HCT116 (cell line): Measurements from ENCODE around the gene SIRT3. TPM values are rescaled to one million over a fixed set of nuclear protein-coding genes. Genes with fewer than 3 reads are reported as not detected.

ENCODE experiments used
- ATAC-seq: fragments of 200-7000 bp; cut with Tn5 transposase; 2 replicates; pipeline ENCODE4 v1.9.1; 2020; ENCODE audit warnings: mild to moderate bottlenecking, moderate library complexity
- BruUV-seq: library from RNA; stranded (reverse); fragments of 400-500 nt; replicated peaks from 2 replicates; lab custom pipeline; 2021; lab: Mats Ljungman, UMichigan
- CTCF ChIA-PET: fragments of 300-600 bp; sonication (Branson Sonifier 250); formaldehyde crosslinking; loops from one replicate; lab custom pipeline; 2021; ENCODE audit warnings: antibody characterized with exemption; lab: Charles Lee
- POLR2A ChIA-PET: fragments of 300-600, 350-600 bp; sonication (Branson Sonifier 250); formaldehyde crosslinking; loops from one replicate; lab custom pipeline; 2021; ENCODE audit warnings: antibody characterized with exemption; lab: Charles Lee
- RAD21 ChIA-PET, 2 experiments: fragments of 300-600 bp; sonication (Branson Sonifier 250); formaldehyde crosslinking; loops; one replicate each; lab custom pipeline; 2023; ENCODE audit warnings: low total read pairs in 2 of 2; ENCODE audit not compliant: uncharacterized antibody in 2 of 2, unreplicated experiment in 2 of 2, low non-redundant PET in 1 of 2; lab: Charles Lee
- DNase-seq: peaks from one replicate; pipeline ENCODE4 v3.0.0-alpha.2; 2010; ENCODE audit warnings: low read depth, low spot score
- H2AFZ ChIP-seq: fragments of 200-600 bp; shearing (Covaris generic), sonication (generic); 2 replicates; pipeline ENCODE4 v1.6.1; 2017; ENCODE audit warnings: low read depth, mixed run types, mixed read lengths, antibody characterized with exemption, low read length; ENCODE audit not compliant: poor library complexity, severe bottlenecking
- H3K27ac ChIP-seq: 2 replicates; pipeline ENCODE4 v1.5.1; 2012; ENCODE audit warnings: low read depth, low read length
- H3K27me3 ChIP-seq: fragments of 200-600 bp; sonication (generic); 2 replicates; pipeline ENCODE4 v1.6.1; 2016; ENCODE audit warnings: mixed run types, low read length, mixed read lengths; ENCODE audit not compliant: insufficient read depth
- H3K36me3 ChIP-seq, 2 experiments: fragments of 200-500 bp in 1 of 2; fragments of 200-600 bp in 1 of 2; sonication (Bioruptor generic) in 1 of 2; sonication (generic) in 1 of 2; 2 replicates each; pipeline versions ENCODE4 v1.5.1 to v1.6.1; 2014 to 2016; ENCODE audit warnings: low read length in 2 of 2, inconsistent platforms in 1 of 2, mixed read lengths in 1 of 2, mixed run types in 1 of 2; ENCODE audit not compliant: insufficient read depth in 2 of 2, control insufficient read depth in 1 of 2
- H3K4me1 ChIP-seq, 2 experiments: fragments of 200-600 bp in 1 of 2; sonication (generic) in 1 of 2; 2 replicates each; pipeline versions ENCODE4 v1.5.1 to v1.6.1; 2012 to 2017; ENCODE audit warnings: low read length in 2 of 2, inconsistent platforms in 1 of 2, mild to moderate bottlenecking in 1 of 2, mixed read lengths in 1 of 2, mixed run types in 1 of 2, moderate library complexity in 1 of 2; ENCODE audit not compliant: insufficient read depth in 2 of 2, control insufficient read depth in 1 of 2
- H3K4me2 ChIP-seq: fragments of 200-600 bp; sonication (generic); 2 replicates; pipeline ENCODE4 v1.6.1; 2017; ENCODE audit warnings: mixed run types, low read length, mixed read lengths
- H3K4me3 ChIP-seq, 2 experiments: fragments of 200-600 bp in 1 of 2; sonication (generic) in 1 of 2; replicated peaks in 1 of 2; 2 replicates each; pipeline ENCODE4 v1.5.1; 2011 to 2016; ENCODE audit warnings: low read length in 2 of 2, control low read depth in 1 of 2, low read depth in 1 of 2, mild to moderate bottlenecking in 1 of 2, mixed read lengths in 1 of 2, mixed run types in 1 of 2
- H3K79me2 ChIP-seq: fragments of 200-600 bp; sonication (generic); 2 replicates; pipeline ENCODE4 v1.6.1; 2017; ENCODE audit warnings: mild to moderate bottlenecking, mixed run types, low read length, moderate library complexity, mixed read lengths; ENCODE audit not compliant: insufficient read depth
- H3K9ac ChIP-seq: fragments of 200-600 bp; sonication (generic); 2 replicates; pipeline ENCODE4 v1.6.1; 2016; ENCODE audit warnings: low read length, mixed read lengths
- H3K9me2 ChIP-seq: fragments of 200-600 bp; sonication (generic), shearing (Covaris generic); 2 replicates; pipeline ENCODE4 v1.6.1; 2017; ENCODE audit warnings: mixed run types, mild to moderate bottlenecking, moderate library complexity; ENCODE audit not compliant: insufficient read depth
- H3K9me3 ChIP-seq, 2 experiments: fragments of 200-500 bp in 1 of 2; fragments of 200-600 bp in 1 of 2; sonication (Bioruptor generic) in 1 of 2; sonication (generic) in 1 of 2; 2 replicates each; pipeline ENCODE4 v1.6.1; 2014 to 2017; ENCODE audit warnings: low read length in 2 of 2, mixed read lengths in 2 of 2, inconsistent platforms in 1 of 2, low read depth in 1 of 2, mild to moderate bottlenecking in 1 of 2, mixed run types in 1 of 2, moderate library complexity in 1 of 2; ENCODE audit not compliant: control insufficient read depth in 1 of 2, insufficient read depth in 1 of 2
- H4K20me1 ChIP-seq: fragments of 200-600 bp; sonication (generic), shearing (Covaris generic); 2 replicates; pipeline ENCODE4 v1.6.1; 2017; ENCODE audit warnings: mixed run types, mild to moderate bottlenecking, moderate library complexity; ENCODE audit not compliant: insufficient read depth
- EGR1 ChIP-seq: IDR thresholded peaks from 2 replicates; pipeline ENCODE4 v1.6.1; 2012; ENCODE audit warnings: low read depth
- EZH2 ChIP-seq: fragments of 200-600 bp; sonication (generic); IDR thresholded peaks from 2 replicates; pipeline ENCODE4 v1.6.1; 2017; ENCODE audit warnings: antibody characterized with exemption, mixed run types
- EZH2phosphoT487 ChIP-seq: fragments of 200-600 bp; IDR thresholded peaks from 2 replicates; pipeline ENCODE4 v1.6.1; 2018; ENCODE audit warnings: antibody characterized with exemption, borderline replicate concordance
- FOSL1 ChIP-seq: IDR thresholded peaks from 2 replicates; pipeline ENCODE4 v1.6.1; 2012; ENCODE audit warnings: low read depth
- JUND ChIP-seq: IDR thresholded peaks from 2 replicates; pipeline ENCODE4 v1.6.1; 2012
- POLR2AphosphoS5 ChIP-seq: IDR thresholded peaks from 2 replicates; pipeline ENCODE4 v1.6.1; 2011; ENCODE audit warnings: mild to moderate bottlenecking, low read depth, low read length, moderate library complexity
- RAD21 ChIP-seq: IDR thresholded peaks from 2 replicates; pipeline ENCODE4 v1.6.1; 2012; ENCODE audit warnings: low read depth, mild to moderate bottlenecking
- REST ChIP-seq: IDR thresholded peaks from 2 replicates; pipeline ENCODE4 v1.6.1; 2012; ENCODE audit warnings: low read depth
- SIN3A ChIP-seq: IDR thresholded peaks from 2 replicates; pipeline ENCODE4 v1.6.1; 2012; ENCODE audit warnings: low read depth
- TCF7L2 ChIP-seq: IDR thresholded peaks from 2 replicates; pipeline ENCODE4 v1.7.0; 2011; ENCODE audit warnings: borderline replicate concordance, inconsistent platforms; ENCODE audit not compliant: insufficient read depth, insufficient read length; ENCODE audit errors: extremely low read depth
- YY1 ChIP-seq: IDR thresholded peaks from 2 replicates; pipeline ENCODE4 v1.6.1; 2011; ENCODE audit warnings: low read length, low read depth, moderate library complexity, mild to moderate bottlenecking; ENCODE audit not compliant: insufficient replicate concordance; ENCODE audit errors: extremely low read depth
- ZNF274 ChIP-seq: fragments of 200-500 bp; sonication (Bioruptor generic); IDR thresholded peaks from 2 replicates; pipeline ENCODE4 v1.6.1; 2014; ENCODE audit warnings: mild to moderate bottlenecking, low read depth, low read length, inconsistent platforms
- intact Hi-C: fragments of 100-400 bp; cut with micrococcal nuclease; formaldehyde crosslinking; loops from 2 replicates; pipeline ENCODE4 v1.10.0; 2022
- total RNA-seq: library from RNA; stranded (reverse); gene quantifications from one replicate; pipeline ENCODE4 v1.2.1, GENCODE V29; 2021; ENCODE audit not compliant: unreplicated experiment
- TF ChIP-seq, protein P1 (sequence below): IDR thresholded peaks from 2 replicates; pipeline ENCODE4 v1.6.1; 2012

The SIRT3 gene
- total RNA-seq, 1 experiment from 2014 or later: 17.9 TPM

GRCh38 chr11:255816-256215, 19.7 kb upstream of the SIRT3 start:
- DNase-seq (no peak), ATAC-seq (no peak)
- Histone ChIP-seq H4K20me1 (no peaks in the 10 kb centered on the region), H3K4me1 (no peaks in the 10 kb centered on the region), H3K27ac (no peak overlapping the region), H2AFZ (no peak overlapping the region), H3K79me2 (no peaks in the 10 kb centered on the region), H3K9ac (no peak overlapping the region), H3K9me2 (no peaks in the 10 kb centered on the region), H3K27me3 (no peaks in the 10 kb centered on the region), H3K36me3 (peaks cover 22 to 27% of the 10 kb centered on the region in 2 experiments; a peak in 3 of 4 replicates), H3K4me2 (no peak overlapping the region), H3K9me3 (no peaks in the 10 kb centered on the region), H3K4me3 (no peak overlapping the region)
- TF ChIP-seq EGR1 (no peak), JUND (no peak)
- POLR2A ChIA-PET: no interaction called here
- BruUV-seq: no TSS peak
- CTCF ChIA-PET: no interaction called here
- RAD21 ChIA-PET: no interaction called here
- intact Hi-C loops: no loop called here

DNA sequence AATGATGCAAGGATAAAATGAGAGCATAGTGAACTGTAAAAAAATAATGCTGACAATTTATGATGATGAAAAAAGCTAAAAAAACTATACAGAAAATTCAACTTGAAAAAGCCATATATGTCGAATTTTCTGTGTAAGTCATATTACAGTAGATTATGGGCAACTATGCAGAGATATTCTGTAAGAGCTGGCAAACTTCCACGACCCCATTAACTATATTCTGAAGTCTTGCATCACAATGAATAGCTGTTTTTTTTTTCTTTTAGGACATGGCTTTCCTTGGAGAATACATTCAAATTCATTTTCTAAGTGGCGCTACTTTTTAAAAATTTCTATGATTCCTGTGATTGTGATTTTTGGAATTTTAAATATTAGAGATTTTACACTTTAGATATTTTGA, 19.0 kb upstream of the SIRT3 start:
- Histone ChIP-seq H3K27ac (no peak overlapping the region), H4K20me1 (no peaks in the 10 kb centered on the region), H3K4me2 (no peak overlapping the region), H3K79me2 (no peaks in the 10 kb centered on the region), H3K36me3 (peaks cover 23 to 33% of the 10 kb centered on the region in 2 experiments; a peak in 3 of 4 replicates), H3K9me2 (no peaks in the 10 kb centered on the region), H3K4me3 (no peak overlapping the region), H3K4me1 (no peaks in the 10 kb centered on the region), H3K9ac (no peak overlapping the region), H3K27me3 (no peaks in the 10 kb centered on the region), H3K9me3 (no peaks in the 10 kb centered on the region), H2AFZ (no peak overlapping the region)
- ATAC-seq (no peak), DNase-seq (no peak)
- ChIA-PET POLR2A (no interaction called here), CTCF (no interaction called here), RAD21 (no interaction called here)
- no TSS peak for BruUV-seq
- intact Hi-C loops: no loop called here
- TF ChIP-seq RAD21 (no peak), YY1 (no peak), ZNF274 (no peak), POLR2AphosphoS5 (no peak), REST (no peak), FOSL1 (no peak), EZH2phosphoT487 (no peak), EZH2 (no peak), SIN3A (no peak), TCF7L2 (no peak), JUND (no peak)
- TF ChIP-seq, protein P1, sequence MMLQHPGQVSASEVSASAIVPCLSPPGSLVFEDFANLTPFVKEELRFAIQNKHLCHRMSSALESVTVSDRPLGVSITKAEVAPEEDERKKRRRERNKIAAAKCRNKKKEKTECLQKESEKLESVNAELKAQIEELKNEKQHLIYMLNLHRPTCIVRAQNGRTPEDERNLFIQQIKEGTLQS: no peak
